ENCODE data around the gene RAB31. TPM values are rescaled to one million over a fixed set of nuclear protein-coding genes. Genes with fewer than 3 reads are reported as not detected.
A peak's percentile ranks its signal among the peaks of the same experiment; 100 is the strongest.

RAB31 gene
- polyA plus RNA-seq, 2 of the 4 experiments (the other 2 are of a cell fraction) = 16.9 to 46.3 TPM

DNA sequence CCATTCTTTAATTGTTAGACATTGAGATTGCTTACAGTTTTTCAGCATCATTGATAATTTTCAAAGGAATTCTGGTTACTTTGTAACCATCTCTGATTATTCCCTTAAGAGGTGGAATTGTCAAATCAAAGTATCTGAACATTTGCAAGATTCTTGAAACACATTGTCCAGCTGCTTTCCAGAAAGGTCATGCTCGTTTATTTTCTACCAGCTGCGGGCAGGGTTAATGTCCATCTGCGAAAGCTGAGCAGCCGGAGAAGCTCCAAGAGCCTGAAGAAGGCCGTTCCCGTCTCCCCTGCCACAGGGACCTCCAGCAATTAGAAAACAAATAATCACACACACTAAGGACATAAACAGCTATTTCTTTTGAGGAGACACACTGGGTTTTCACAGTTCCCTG is 101.6 kb downstream of the RAB31 start:
- peak overlapping the region in 1 of 2 experiments; percentile 31; a peak in 4 of 6 replicates for H3K27ac ChIP-seq
- H3K9me3 ChIP-seq = no peaks in the 10 kb centered on the region
- FAIRE-seq (no peak), ATAC-seq (no peak), DNase-seq (ENCODE audit: low read depth in 1 of 2, low spot score in 1 of 2) (no peak)
- 85% methylated on average over 6 of the region's 6 CpGs for WGBS (ENCODE audit: missing lambda C conversion rate)
- no peak overlapping the region for H3K4me2 ChIP-seq
- H3K4me3 ChIP-seq = no peak overlapping the region
- H3K4me1 ChIP-seq = peaks cover 35% of the 10 kb centered on the region
- ChIA-PET CTCF (no interaction called here), POLR2A (no interaction called here)
- no peak for TF ChIP-seq EHF (CRISPR knock-in tag; IDR thresholded peaks at IDR 0.05)
- no peak for TF ChIP-seq NR3C1 (IDR thresholded peaks at IDR 0.05)
- TF ChIP-seq POLR2A (IDR thresholded peaks at IDR 0.05; ENCODE audit: low read length) = no peak
- TF ChIP-seq HEYL (CRISPR knock-in tag; IDR thresholded peaks at IDR 0.05) = no peak
- TF ChIP-seq SMC3 (IDR thresholded peaks at IDR 0.05) = no peak
- TF ChIP-seq ZSCAN20 (CRISPR knock-in tag; IDR thresholded peaks at IDR 0.05) = no peak
- no peak for TF ChIP-seq GATA3 (IDR thresholded peaks at IDR 0.05; ENCODE audit: borderline replicate concordance)
- TF ChIP-seq ATOH8 (CRISPR knock-in tag; IDR thresholded peaks at IDR 0.05; ENCODE audit: low read depth) = no peak
- TF ChIP-seq NPAS2 (CRISPR knock-in tag; IDR thresholded peaks at IDR 0.05; ENCODE audit: borderline replicate concordance) = no peak
- TF ChIP-seq CBX8 (IDR thresholded peaks at IDR 0.05) = no peak
- no peak for TF ChIP-seq RNF2 (IDR thresholded peaks at IDR 0.05; ENCODE audit: borderline replicate concordance, low read depth)
- TF ChIP-seq, protein P1, sequence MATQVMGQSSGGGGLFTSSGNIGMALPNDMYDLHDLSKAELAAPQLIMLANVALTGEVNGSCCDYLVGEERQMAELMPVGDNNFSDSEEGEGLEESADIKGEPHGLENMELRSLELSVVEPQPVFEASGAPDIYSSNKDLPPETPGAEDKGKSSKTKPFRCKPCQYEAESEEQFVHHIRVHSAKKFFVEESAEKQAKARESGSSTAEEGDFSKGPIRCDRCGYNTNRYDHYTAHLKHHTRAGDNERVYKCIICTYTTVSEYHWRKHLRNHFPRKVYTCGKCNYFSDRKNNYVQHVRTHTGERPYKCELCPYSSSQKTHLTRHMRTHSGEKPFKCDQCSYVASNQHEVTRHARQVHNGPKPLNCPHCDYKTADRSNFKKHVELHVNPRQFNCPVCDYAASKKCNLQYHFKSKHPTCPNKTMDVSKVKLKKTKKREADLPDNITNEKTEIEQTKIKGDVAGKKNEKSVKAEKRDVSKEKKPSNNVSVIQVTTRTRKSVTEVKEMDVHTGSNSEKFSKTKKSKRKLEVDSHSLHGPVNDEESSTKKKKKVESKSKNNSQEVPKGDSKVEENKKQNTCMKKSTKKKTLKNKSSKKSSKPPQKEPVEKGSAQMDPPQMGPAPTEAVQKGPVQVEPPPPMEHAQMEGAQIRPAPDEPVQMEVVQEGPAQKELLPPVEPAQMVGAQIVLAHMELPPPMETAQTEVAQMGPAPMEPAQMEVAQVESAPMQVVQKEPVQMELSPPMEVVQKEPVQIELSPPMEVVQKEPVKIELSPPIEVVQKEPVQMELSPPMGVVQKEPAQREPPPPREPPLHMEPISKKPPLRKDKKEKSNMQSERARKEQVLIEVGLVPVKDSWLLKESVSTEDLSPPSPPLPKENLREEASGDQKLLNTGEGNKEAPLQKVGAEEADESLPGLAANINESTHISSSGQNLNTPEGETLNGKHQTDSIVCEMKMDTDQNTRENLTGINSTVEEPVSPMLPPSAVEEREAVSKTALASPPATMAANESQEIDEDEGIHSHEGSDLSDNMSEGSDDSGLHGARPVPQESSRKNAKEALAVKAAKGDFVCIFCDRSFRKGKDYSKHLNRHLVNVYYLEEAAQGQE (IDR thresholded peaks at IDR 0.05) = no peak
- TF ChIP-seq RARB (CRISPR knock-in tag; IDR thresholded peaks at IDR 0.05) = no peak
- TF ChIP-seq RFX5 (IDR thresholded peaks at IDR 0.05) = no peak
- TF ChIP-seq RAD21 (conservative IDR thresholded peaks at IDR 0.05 in 1 of 2, IDR thresholded peaks at IDR 0.05 in 1 of 2) = no peak
- TF ChIP-seq KDM1A (IDR thresholded peaks at IDR 0.05; ENCODE audit: low read depth) = no peak
- TF ChIP-seq, protein P2, sequence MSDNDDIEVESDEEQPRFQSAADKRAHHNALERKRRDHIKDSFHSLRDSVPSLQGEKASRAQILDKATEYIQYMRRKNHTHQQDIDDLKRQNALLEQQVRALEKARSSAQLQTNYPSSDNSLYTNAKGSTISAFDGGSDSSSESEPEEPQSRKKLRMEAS (IDR thresholded peaks at IDR 0.05) = no peak

GRCh38 chr18:9810299-9810698 is 102.2 kb downstream of the RAB31 start:
- Histone ChIP-seq H3K4me2 (no peak overlapping the region), H3K9me3 (no peaks in the 10 kb centered on the region), H3K4me3 (no peak overlapping the region), H3K27ac (peak overlapping the region in 1 of 2 experiments; percentile 31; a peak in 2 of 6 replicates), H3K4me1 (peaks cover 39% of the 10 kb centered on the region)
- ChIA-PET CTCF (no interaction called here), POLR2A (no interaction called here)
- FAIRE-seq = no peak
- no peak for DNase-seq (ENCODE audit: low read depth in 1 of 2, low spot score in 1 of 2)
- 85% methylated on average over 4 of the region's 4 CpGs for WGBS (ENCODE audit: missing lambda C conversion rate)
- TF ChIP-seq CBX8 (IDR thresholded peaks at IDR 0.05) (no peak), EP300 (IDR thresholded peaks at IDR 0.05) (no peak), NR3C1 (IDR thresholded peaks at IDR 0.05) (no peak), TP53 (CRISPR knock-in tag; IDR thresholded peaks at IDR 0.05) (no peak), BHLHE40 (IDR thresholded peaks at IDR 0.05; ENCODE audit: low read depth, low read length) (no peak), POLR2A (IDR thresholded peaks at IDR 0.05; ENCODE audit: low read length) (no peak), FOSB (CRISPR knock-in tag; IDR thresholded peaks at IDR 0.05) (no peak), MAZ (IDR thresholded peaks at IDR 0.05; ENCODE audit: borderline replicate concordance, low read depth, low read length) (no peak), HEYL (CRISPR knock-in tag; IDR thresholded peaks at IDR 0.05) (no peak), MYC (IDR thresholded peaks at IDR 0.05; ENCODE audit: borderline replicate concordance, low read length) (no peak), HOXA7 (CRISPR knock-in tag; IDR thresholded peaks at IDR 0.05) (no peak), ZC3H11A (IDR thresholded peaks at IDR 0.05) (no peak)
- TF ChIP-seq, protein P3, sequence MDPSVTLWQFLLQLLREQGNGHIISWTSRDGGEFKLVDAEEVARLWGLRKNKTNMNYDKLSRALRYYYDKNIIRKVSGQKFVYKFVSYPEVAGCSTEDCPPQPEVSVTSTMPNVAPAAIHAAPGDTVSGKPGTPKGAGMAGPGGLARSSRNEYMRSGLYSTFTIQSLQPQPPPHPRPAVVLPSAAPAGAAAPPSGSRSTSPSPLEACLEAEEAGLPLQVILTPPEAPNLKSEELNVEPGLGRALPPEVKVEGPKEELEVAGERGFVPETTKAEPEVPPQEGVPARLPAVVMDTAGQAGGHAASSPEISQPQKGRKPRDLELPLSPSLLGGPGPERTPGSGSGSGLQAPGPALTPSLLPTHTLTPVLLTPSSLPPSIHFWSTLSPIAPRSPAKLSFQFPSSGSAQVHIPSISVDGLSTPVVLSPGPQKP (IDR thresholded peaks at IDR 0.05; ENCODE audit: low read depth, low read length) = no peak
- TF ChIP-seq, protein P1 (IDR thresholded peaks at IDR 0.05) = no peak
- TF ChIP-seq, protein P4, sequence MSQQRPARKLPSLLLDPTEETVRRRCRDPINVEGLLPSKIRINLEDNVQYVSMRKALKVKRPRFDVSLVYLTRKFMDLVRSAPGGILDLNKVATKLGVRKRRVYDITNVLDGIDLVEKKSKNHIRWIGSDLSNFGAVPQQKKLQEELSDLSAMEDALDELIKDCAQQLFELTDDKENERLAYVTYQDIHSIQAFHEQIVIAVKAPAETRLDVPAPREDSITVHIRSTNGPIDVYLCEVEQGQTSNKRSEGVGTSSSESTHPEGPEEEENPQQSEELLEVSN (IDR thresholded peaks at IDR 0.05; ENCODE audit: borderline replicate concordance, low read depth) = no peak
- ATAC-seq = no peak

All from A549 (cell line).